Mesothelial cell of epicardium (in vitro differentiated cells): ENCODE results near the gene GINS2. TPM values are rescaled to one million over a fixed set of nuclear protein-coding genes. Genes with fewer than 3 reads are reported as not detected.

ENCODE experiments used
- DNase-seq, 2 experiments: peaks; one replicate each; pipeline ENCODE4 v3.0.0; 2021; ENCODE audit warnings: low spot score in 2 of 2; ENCODE audit not compliant: unreplicated experiment in 2 of 2
- H3K27ac Mint-ChIP-seq: 2 replicates; pipeline ENCODE4 v1.8.0; 2021; ENCODE audit warnings: mixed read lengths
- H3K27me3 Mint-ChIP-seq: 2 replicates; pipeline ENCODE4 v1.8.0; 2021; ENCODE audit warnings: low read depth, mixed read lengths
- H3K36me3 Mint-ChIP-seq: 2 replicates; pipeline ENCODE4 v1.8.0; 2021; ENCODE audit warnings: mixed read lengths
- H3K4me1 Mint-ChIP-seq: 2 replicates; pipeline ENCODE4 v1.8.0; 2021; ENCODE audit warnings: mixed read lengths
- H3K4me3 Mint-ChIP-seq: 2 replicates; pipeline ENCODE4 v1.8.0; 2021; ENCODE audit warnings: mild to moderate bottlenecking, moderate library complexity, mixed read lengths
- H3K9me3 Mint-ChIP-seq: 2 replicates; pipeline ENCODE4 v1.8.0; 2021; ENCODE audit warnings: mixed read lengths
- total RNA-seq: library from RNA; stranded (reverse); gene quantifications from 3 replicates; pipeline ENCODE4 v1.2.1, GENCODE V29; 2021
- TF ChIP-seq, protein P1 (sequence below): fragments of 200-600 bp; sonication (generic); IDR thresholded peaks from one replicate; pipeline ENCODE4 v1.5.0; 2021; ENCODE audit warnings: antibody characterized with exemption; ENCODE audit not compliant: unreplicated experiment

GINS2 gene
- total RNA-seq, 1 donor from 2014 or later, result 14.8 TPM

DNA sequence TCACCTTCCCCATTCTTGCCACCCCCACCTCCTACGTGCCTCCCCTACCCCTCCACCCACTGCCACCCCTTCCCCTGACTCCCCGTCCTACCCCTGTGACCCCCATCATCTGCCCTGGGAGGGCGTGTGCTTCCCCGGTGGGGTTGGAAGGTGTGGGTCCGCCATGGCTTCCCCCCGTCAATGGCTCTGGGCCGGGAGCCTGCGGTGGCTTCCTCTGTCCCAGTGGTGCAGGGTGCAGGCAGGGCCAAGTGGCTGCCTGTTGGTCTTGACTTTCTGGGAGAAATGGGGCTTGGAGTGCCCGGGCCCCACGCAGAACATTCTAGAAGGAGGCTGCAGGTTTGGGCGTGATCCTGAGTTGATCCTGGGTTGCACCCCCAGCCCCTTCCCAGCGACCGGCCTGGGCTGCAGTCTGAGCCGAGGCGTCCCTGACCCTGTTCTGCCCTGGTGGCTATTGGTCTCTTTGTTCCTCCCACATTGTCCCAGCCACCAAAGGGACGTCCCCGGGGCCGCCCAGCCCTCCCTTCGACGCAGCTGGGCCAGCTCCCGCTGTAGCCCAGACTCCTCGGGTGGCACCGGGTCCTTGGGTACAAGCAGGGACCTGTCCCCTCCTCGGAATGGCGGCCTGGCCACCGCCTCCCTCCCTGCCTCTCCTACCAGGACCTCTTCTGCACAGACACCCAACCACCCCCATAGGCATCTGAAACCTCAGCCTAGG, 49.9 kb downstream of the GINS2 start:
- no peak overlapping the region for H3K4me3 Mint-ChIP-seq

DNA sequence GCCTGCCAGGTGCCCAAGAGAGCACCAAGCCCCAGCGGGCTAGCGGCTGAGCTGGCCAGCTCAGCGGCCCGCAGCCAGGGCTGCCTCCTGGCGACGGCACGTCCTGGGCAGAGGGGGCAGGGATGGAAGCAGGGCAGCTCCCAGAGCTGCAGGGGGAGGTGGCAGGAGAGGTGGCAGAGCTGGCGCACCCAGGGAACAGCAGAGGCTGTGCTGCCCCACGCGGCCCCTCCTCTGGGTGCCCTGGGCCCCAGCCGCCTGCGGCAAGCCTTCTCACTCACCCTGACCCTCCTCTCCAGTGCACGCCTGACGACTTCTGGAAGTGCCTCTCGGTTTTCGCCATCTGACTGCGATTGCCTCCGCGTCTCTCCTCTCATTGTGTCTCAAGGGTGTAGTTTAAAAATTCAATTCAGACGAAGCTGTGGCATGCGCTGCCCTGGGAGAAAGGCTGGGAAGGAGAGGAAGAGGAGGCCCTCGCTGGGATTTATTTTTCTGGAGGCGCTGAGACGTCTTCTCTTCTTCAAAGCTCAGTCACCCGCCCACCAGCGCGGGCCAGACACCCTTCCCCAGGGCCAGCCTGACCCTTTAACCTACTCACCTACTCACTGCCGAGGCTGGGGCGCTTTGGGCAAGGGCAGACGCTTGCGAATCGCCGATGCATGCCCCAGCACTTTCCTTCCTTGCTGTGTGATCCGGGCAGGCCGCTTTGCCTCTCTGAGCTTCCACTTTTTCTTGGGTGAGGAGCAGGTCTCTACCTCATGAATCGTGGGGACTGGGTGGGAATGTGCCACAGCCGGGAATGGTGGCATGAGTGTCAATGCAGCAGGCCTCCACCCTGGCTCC, 50.7 kb downstream of the GINS2 start:
- no peak overlapping the region for H3K4me3 Mint-ChIP-seq
- TF ChIP-seq, protein P1, sequence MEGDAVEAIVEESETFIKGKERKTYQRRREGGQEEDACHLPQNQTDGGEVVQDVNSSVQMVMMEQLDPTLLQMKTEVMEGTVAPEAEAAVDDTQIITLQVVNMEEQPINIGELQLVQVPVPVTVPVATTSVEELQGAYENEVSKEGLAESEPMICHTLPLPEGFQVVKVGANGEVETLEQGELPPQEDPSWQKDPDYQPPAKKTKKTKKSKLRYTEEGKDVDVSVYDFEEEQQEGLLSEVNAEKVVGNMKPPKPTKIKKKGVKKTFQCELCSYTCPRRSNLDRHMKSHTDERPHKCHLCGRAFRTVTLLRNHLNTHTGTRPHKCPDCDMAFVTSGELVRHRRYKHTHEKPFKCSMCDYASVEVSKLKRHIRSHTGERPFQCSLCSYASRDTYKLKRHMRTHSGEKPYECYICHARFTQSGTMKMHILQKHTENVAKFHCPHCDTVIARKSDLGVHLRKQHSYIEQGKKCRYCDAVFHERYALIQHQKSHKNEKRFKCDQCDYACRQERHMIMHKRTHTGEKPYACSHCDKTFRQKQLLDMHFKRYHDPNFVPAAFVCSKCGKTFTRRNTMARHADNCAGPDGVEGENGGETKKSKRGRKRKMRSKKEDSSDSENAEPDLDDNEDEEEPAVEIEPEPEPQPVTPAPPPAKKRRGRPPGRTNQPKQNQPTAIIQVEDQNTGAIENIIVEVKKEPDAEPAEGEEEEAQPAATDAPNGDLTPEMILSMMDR, result no peak
- H3K4me1 Mint-ChIP-seq, result peaks cover 2% of the 10 kb centered on the region
- DNase-seq, result no peak
- no peaks in the 10 kb centered on the region for H3K36me3 Mint-ChIP-seq
- no peaks in the 10 kb centered on the region for H3K27me3 Mint-ChIP-seq
- no peaks in the 10 kb centered on the region for H3K9me3 Mint-ChIP-seq
- no peak overlapping the region for H3K27ac Mint-ChIP-seq

More for the DNA sequence above, 49.9 kb downstream of the GINS2 start:
- peak overlapping the region; percentile 34 for H3K27ac Mint-ChIP-seq
- DNase-seq, result no peak
- H3K36me3 Mint-ChIP-seq, result no peaks in the 10 kb centered on the region
- no peaks in the 10 kb centered on the region for H3K9me3 Mint-ChIP-seq
- peaks cover 2% of the 10 kb centered on the region for H3K4me1 Mint-ChIP-seq
- TF ChIP-seq, protein P1, result no peak
- H3K27me3 Mint-ChIP-seq, result no peaks in the 10 kb centered on the region

DNA sequence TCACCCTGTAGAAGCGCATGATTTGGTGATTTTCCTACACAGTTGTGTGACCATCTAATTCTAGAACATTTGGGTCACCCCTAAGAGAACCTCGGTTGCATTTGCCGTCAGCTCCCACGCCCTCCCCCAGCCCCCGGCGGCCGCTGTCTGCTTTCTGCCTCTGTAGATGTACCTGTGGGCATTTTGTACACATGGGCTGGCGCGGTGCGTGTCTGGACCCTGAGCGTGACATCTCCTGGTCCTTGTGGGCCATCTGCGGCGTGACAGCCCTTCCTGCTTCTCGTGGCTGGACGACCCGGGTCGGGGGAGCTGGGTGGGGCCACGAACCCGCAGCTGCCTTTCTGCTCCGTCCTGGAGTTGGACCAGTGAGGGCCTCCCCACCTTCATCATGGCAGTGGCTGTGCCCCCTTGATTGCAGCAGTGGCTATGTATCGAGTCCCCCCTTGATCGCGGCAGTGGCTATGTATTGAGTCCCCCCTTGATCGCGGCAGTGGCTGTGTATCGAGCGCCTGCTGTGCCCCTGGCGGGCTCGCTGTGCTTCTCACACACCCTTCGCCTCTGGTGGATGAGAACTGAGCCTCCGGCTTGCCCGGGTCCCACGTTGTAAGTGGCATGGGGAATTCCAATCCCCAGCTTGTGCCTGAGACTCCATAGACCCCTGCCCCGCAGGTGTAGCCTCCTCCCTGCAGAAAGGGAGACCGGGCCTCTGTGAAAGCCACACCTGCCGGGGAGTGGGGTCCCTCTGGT, 51.5 kb downstream of the GINS2 start:
- no peaks in the 10 kb centered on the region for H3K27me3 Mint-ChIP-seq
- H3K9me3 Mint-ChIP-seq, result no peaks in the 10 kb centered on the region
- H3K4me1 Mint-ChIP-seq, result peaks cover 2% of the 10 kb centered on the region
- H3K27ac Mint-ChIP-seq, result no peak overlapping the region
- H3K4me3 Mint-ChIP-seq, result no peak overlapping the region
- no peaks in the 10 kb centered on the region for H3K36me3 Mint-ChIP-seq
- TF ChIP-seq, protein P1, result no peak
- DNase-seq, result no peak

DNA sequence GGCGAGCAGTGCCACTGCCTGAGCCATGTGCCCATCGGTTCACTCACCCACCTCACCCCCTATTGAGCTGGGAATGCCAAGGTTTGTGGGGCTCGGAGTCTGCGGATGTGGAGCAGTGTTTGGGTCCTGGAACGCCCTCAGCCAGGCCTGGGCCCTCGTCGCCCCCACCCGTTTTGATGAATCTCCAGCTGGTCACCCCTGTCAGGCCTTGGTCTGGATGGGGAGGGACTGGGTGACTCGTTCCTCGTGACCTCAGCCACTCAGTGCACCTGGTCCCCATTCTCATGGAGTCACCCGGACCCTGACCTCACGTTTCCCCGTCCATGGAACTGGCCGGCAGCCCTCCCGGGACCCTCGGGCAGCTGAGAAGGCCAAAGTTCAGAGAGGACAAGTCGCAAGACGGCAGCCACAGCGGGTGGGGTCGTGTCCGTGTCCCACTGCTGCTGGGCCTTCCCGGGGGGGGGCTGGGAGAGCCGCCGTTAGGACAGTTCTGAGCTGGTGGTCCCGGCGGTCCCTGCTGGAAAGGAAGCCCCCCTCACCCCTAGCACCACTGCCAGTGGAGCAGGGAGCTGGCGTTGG, 52.4 kb downstream of the GINS2 start:
- H3K27ac Mint-ChIP-seq, result no peak overlapping the region
- TF ChIP-seq, protein P1, result no peak
- H3K4me3 Mint-ChIP-seq, result no peak overlapping the region
- no peak for DNase-seq
- no peaks in the 10 kb centered on the region for H3K27me3 Mint-ChIP-seq
- no peaks in the 10 kb centered on the region for H3K36me3 Mint-ChIP-seq
- peaks cover 2% of the 10 kb centered on the region for H3K4me1 Mint-ChIP-seq
- H3K9me3 Mint-ChIP-seq, result no peaks in the 10 kb centered on the region

DNA sequence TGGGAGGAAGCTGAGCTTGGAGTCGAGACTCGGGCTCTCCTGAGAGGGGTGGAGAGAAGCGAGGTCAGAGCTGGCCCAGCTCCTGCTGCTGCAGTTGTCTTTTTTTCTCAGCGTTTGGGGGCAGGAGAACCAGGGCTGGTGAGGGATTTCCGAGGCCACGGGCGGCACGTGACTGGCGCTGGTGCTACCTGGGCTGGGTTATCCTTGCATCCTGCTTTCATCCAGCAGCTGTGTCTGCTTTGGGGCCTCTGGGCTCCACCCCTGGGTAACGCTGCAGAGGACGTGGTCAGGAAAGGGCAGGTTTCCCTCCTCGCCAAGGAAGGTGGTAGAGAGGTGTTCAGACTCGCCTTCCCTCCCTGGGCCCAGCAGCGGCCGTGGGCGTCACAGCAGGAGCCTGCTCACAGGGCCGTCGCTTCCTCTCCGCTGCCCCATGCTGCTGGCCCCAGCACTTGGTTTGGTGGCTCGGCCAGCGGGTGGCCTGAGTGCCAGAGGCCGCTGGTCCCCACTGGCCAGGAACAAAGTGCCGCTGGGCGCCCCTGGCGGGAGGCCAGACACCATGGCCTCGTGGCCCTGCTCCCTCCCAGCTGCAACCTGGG, 53.1 kb downstream of the GINS2 start:
- TF ChIP-seq, protein P1, result no peak
- no peak for DNase-seq
- Mint-ChIP-seq H3K4me3 (no peak overlapping the region), H3K4me1 (peaks cover 2% of the 10 kb centered on the region), H3K9me3 (no peaks in the 10 kb centered on the region), H3K27me3 (no peaks in the 10 kb centered on the region), H3K36me3 (no peaks in the 10 kb centered on the region), H3K27ac (no peak overlapping the region)
